OCI-LY1 (cell line): ENCODE data around the gene SPSB1.

Experiments
- H2AFZ ChIP-seq: fragments of 200-600 bp; sonication (generic), shearing (Covaris generic); 2 replicates; pipeline ENCODE4 v1.6.0; 2014; ENCODE audit warnings: antibody characterized with exemption, mild to moderate bottlenecking, low read length
- H3F3A ChIP-seq: fragments of 200-600 bp; sonication (generic), shearing (Covaris generic); 2 replicates; pipeline ENCODE4 v1.6.0; 2014; ENCODE audit warnings: mild to moderate bottlenecking, antibody characterized with exemption, low read length, moderate library complexity; ENCODE audit not compliant: insufficient read depth
- H3K27ac ChIP-seq: fragments of 200-600 bp; sonication (generic); 2 replicates; pipeline ENCODE4 v1.5.1; 2014; ENCODE audit warnings: low read length, mixed run types, mild to moderate bottlenecking, low read depth; ENCODE audit not compliant: poor library complexity, severe bottlenecking
- H3K27me3 ChIP-seq: fragments of 200-600 bp; sonication (generic); 2 replicates; pipeline ENCODE4 v1.6.0; 2014; ENCODE audit warnings: antibody characterized with exemption, mild to moderate bottlenecking, low read length, moderate library complexity; ENCODE audit not compliant: insufficient read depth
- H3K36me3 ChIP-seq: fragments of 200-600 bp; sonication (generic); 2 replicates; pipeline ENCODE4 v1.6.1; 2014; ENCODE audit warnings: mild to moderate bottlenecking, antibody characterized with exemption, low read length, moderate library complexity, mixed read lengths; ENCODE audit not compliant: insufficient read depth
- H3K4me1 ChIP-seq: fragments of 200-600 bp; sonication (generic); 2 replicates; pipeline ENCODE4 v1.5.1; 2014; ENCODE audit warnings: mild to moderate bottlenecking, low read length, moderate library complexity; ENCODE audit not compliant: insufficient read depth, severe bottlenecking
- H3K4me2 ChIP-seq: fragments of 200-600 bp; sonication (generic), shearing (Covaris generic); 2 replicates; pipeline ENCODE4 v1.6.1; 2014; ENCODE audit warnings: low read length
- H3K4me3 ChIP-seq: fragments of 200-600 bp; sonication (generic); 2 replicates; pipeline ENCODE4 v1.5.1; 2014; ENCODE audit warnings: low read length, low read depth, mild to moderate bottlenecking, mixed read lengths; ENCODE audit not compliant: poor library complexity, severe bottlenecking
- H3K79me2 ChIP-seq: fragments of 200-600 bp; shearing (Covaris generic); 2 replicates; pipeline ENCODE4 v1.6.1; 2016; ENCODE audit warnings: mixed run types, low read length, mixed read lengths; ENCODE audit not compliant: insufficient read depth
- H3K9ac ChIP-seq: fragments of 200-600 bp; sonication (generic), shearing (Covaris generic); 2 replicates; pipeline ENCODE4 v1.6.1; 2014; ENCODE audit warnings: mild to moderate bottlenecking, low read length, mixed read lengths
- H3K9me2 ChIP-seq: fragments of 200-600 bp; sonication (generic), shearing (Covaris generic); 2 replicates; pipeline ENCODE4 v1.6.1; 2014; ENCODE audit warnings: low read depth, mild to moderate bottlenecking, low read length, mixed read lengths
- H3K9me3 ChIP-seq: fragments of 200-600 bp; shearing (Covaris generic); 2 replicates; pipeline ENCODE4 v1.6.1; 2014; ENCODE audit warnings: low read length, mixed read lengths
- H4K20me1 ChIP-seq: fragments of 200-600 bp; sonication (generic), shearing (Covaris generic); 2 replicates; pipeline ENCODE4 v1.6.0; 2016; ENCODE audit warnings: mild to moderate bottlenecking, low read length; ENCODE audit not compliant: insufficient read depth
- CTCF ChIP-seq: fragments of 200-600 bp; sonication (generic), shearing (Covaris generic); IDR thresholded peaks from 2 replicates; pipeline ENCODE4 v1.5.1; 2017; ENCODE audit warnings: mild to moderate bottlenecking, antibody characterized with exemption, low read length, moderate library complexity, mixed read lengths
- EZH2 ChIP-seq: fragments of 200-600 bp; sonication (generic), shearing (Covaris generic); IDR thresholded peaks from 2 replicates; pipeline ENCODE4 v1.8.0; 2017; ENCODE audit warnings: borderline replicate concordance, mixed run types, mild to moderate bottlenecking, antibody characterized with exemption, low read length, moderate library complexity, mixed read lengths

Gene SPSB1

DNA sequence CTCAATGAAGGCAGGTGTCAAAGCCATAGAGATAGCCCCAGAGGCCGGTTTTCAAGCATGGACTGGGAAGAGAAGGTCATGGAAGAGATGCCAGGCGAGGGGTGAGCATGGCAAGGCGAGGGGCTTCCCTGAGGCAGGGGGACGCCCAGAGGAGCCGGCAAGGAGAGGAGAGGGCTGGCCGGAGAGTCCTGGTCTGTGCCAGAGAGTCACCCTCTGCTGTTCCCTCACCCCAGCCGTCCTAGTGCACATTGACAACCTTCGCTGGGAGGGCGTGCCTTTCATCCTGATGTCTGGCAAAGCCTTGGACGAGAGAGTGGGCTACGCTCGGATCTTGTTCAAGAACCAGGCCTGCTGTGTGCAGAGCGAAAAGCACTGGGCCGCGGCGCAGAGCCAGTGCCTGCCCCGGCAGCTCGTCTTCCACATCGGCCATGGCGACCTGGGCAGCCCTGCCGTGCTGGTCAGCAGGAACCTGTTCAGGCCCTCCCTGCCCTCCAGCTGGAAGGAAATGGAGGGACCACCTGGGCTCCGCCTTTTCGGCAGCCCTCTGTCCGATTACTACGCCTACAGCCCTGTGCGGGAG is 29.3 kb upstream of the SPSB1 start:
- H3K36me3 ChIP-seq, result no peaks in the 10 kb centered on the region
- H3K27me3 ChIP-seq, result no peaks in the 10 kb centered on the region
- H3K4me3 ChIP-seq, result no peak overlapping the region

DNA sequence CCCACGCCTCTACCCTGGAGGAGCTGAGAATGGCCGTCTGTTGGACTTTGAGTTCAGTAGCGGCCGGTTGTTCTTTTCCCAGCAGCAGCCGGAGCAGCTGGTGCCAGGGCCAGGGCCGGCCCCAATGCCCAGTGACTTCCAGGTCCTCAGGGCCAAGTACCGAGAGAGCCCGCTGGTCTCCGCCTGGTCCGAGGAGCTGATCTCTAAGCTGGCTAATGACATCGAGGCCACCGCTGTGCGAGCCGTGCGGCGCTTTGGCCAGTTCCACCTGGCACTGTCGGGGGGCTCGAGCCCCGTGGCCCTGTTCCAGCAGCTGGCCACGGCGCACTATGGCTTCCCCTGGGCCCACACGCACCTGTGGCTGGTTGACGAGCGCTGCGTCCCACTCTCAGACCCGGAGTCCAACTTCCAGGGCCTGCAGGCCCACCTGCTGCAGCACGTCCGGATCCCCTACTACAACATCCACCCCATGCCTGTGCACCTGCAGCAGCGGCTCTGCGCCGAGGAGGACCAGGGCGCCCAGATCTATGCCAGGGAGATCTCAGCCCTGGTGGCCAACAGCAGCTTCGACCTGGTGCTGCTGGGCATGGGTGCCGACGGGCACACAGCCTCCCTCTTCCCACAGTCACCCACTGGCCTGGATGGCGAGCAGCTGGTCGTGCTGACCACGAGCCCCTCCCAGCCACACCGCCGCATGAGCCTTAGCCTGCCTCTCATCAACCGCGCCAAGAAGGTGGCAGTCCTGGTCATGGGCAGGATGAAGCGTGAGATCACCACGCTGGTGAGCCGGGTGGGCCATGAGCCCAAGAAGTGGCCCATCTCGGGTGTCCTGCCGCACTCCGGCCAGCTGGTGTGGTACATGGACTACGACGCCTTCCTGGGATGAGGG is 28.5 kb upstream of the SPSB1 start:
- no peak overlapping the region for H2AFZ ChIP-seq
- TF ChIP-seq CTCF (no peak), EZH2 (no peak)
- no peak overlapping the region for H3K9ac ChIP-seq
- no peak overlapping the region for H3K4me3 ChIP-seq
- no peaks in the 10 kb centered on the region for H3K9me2 ChIP-seq
- peaks cover 5% of the 10 kb centered on the region for H3K9me3 ChIP-seq
- no peaks in the 10 kb centered on the region for H3K27me3 ChIP-seq
- no peak overlapping the region for H3K27ac ChIP-seq
- no peaks in the 10 kb centered on the region for H3K4me1 ChIP-seq
- no peaks in the 10 kb centered on the region for H3K36me3 ChIP-seq
- H4K20me1 ChIP-seq, result no peaks in the 10 kb centered on the region
- no peaks in the 10 kb centered on the region for H3K79me2 ChIP-seq
- H3K4me2 ChIP-seq, result no peak overlapping the region
- H3F3A ChIP-seq, result no peaks in the 10 kb centered on the region

More for the DNA sequence above, 29.3 kb upstream of the SPSB1 start:
- Histone ChIP-seq H3F3A (no peaks in the 10 kb centered on the region), H4K20me1 (no peaks in the 10 kb centered on the region), H3K9me2 (no peaks in the 10 kb centered on the region), H3K4me2 (no peak overlapping the region), H3K4me1 (no peaks in the 10 kb centered on the region), H3K9ac (no peak overlapping the region), H2AFZ (no peak overlapping the region), H3K9me3 (peaks cover 11% of the 10 kb centered on the region), H3K79me2 (no peaks in the 10 kb centered on the region), H3K27ac (no peak overlapping the region)
- TF ChIP-seq CTCF, result no peak
- TF ChIP-seq EZH2, result no peak

DNA sequence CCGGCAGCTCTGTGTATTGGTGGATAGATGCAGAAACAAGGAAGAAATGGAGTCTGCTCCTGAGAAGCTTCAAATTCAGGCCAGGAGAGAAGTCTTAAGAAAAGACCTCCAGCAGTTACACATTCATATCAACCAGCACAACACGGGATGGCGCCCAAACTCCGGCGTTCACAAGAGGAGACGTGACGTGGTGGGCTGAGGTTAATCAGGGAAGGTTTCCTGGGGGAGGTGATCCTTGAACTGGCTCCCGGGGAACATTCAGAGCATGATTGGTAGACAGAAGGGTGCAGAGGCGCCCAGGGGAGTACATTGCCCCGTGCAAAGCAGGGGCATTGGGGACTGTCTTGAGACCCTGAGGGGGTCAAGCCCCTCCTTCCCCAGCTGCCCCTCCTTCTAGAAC is 27.7 kb upstream of the SPSB1 start:
- no peaks in the 10 kb centered on the region for H3K27me3 ChIP-seq
- H3K27ac ChIP-seq, result no peak overlapping the region
- no peak overlapping the region for H2AFZ ChIP-seq
- no peaks in the 10 kb centered on the region for H3K79me2 ChIP-seq
- H3K9me2 ChIP-seq, result no peaks in the 10 kb centered on the region
- no peak overlapping the region for H3K9ac ChIP-seq
- no peaks in the 10 kb centered on the region; the same call in 1 of the 2 replicates for H3K9me3 ChIP-seq
- no peak for TF ChIP-seq EZH2
- TF ChIP-seq CTCF, result no peak
- no peak overlapping the region for H3K4me3 ChIP-seq
- H3K4me2 ChIP-seq, result no peak overlapping the region
- H3K4me1 ChIP-seq, result no peaks in the 10 kb centered on the region
- no peaks in the 10 kb centered on the region for H3K36me3 ChIP-seq
- H3F3A ChIP-seq, result no peaks in the 10 kb centered on the region
- H4K20me1 ChIP-seq, result no peaks in the 10 kb centered on the region
